ENCODE measurements around the gene VLDLR.
"Not testable (repeated sequence)": the region's sequence is repeated elsewhere in the genome, so short reads cannot be mapped to it uniquely, and the experiment has no call there.

The VLDLR gene

GRCh38 chr9:2697492-2697891, 75.9 kb downstream of the VLDLR start:
- no peak for DNase-seq
- TF ChIP-seq GATA1 (IDR thresholded peaks at IDR 0.05; ENCODE audit: low read depth, low read length) (no peak), POLR2A (IDR thresholded peaks at IDR 0.05; ENCODE audit: low read length) (no peak)

DNA sequence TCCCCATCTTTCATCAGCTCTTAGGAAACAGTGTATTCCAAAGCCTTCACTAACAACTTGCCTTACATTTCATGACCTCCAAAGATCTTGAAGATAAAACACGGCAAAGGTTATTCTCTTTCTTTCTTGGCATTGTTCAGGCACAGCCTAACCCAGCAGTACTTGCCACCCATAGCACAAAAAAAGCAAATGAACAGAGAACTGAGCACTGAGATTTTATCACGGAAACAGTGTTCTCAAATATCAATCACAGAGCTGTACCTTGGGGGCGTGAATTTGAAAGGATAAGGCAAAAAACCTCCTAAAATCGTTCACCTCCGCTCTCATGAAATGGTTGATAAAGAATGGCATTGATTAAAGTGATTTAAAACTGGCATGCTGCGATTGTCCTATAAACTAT, 78.8 kb downstream of the VLDLR start:
- no peak for DNase-seq
- TF ChIP-seq GATA1 (IDR thresholded peaks at IDR 0.05; ENCODE audit: low read depth, low read length), result no peak
- TF ChIP-seq POLR2A (IDR thresholded peaks at IDR 0.05; ENCODE audit: low read length), result no peak

GRCh38 chr9:2700909-2701550, 79.4 kb downstream of the VLDLR start:
- DNase-seq, result no peak
- no peak for TF ChIP-seq POLR2A (IDR thresholded peaks at IDR 0.05; ENCODE audit: low read length)
- no peak for TF ChIP-seq GATA1 (IDR thresholded peaks at IDR 0.05; ENCODE audit: low read depth, low read length)

GRCh38 chr9:2704504-2704903, 82.9 kb downstream of the VLDLR start:
- DNase-seq, result no peak
- TF ChIP-seq GATA1 (IDR thresholded peaks at IDR 0.05; ENCODE audit: low read depth, low read length), result no peak
- no peak for TF ChIP-seq POLR2A (IDR thresholded peaks at IDR 0.05; ENCODE audit: low read length)

DNA sequence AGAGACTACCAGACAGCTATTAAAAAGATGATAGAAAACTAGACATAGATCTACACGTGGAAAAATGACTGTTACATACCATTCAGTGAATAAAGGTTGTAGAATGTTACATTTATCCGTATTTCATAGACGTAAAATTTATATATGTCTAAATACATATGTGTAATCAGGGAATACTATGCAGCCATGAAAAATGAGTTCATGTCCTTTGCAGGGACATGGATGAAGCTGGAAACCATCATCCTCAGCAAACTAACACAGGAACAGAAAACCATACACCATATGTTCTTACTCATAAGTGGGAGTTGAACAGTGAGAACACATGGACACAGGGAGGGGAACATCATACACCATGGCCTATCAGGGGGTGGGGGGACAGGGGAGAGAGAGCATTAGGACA, 85.7 kb downstream of the VLDLR start:
- DNase-seq, result not testable (repeated sequence)

Measured in erythroblast (primary cell).